AG20443 (cell line): ENCODE results near the gene OXSR1.
"Not testable (repeated sequence)": the region's sequence is repeated elsewhere in the genome, so short reads cannot be mapped to it uniquely, and the experiment has no call there.

Source experiments
- DNase-seq: peaks from one replicate; pipeline ENCODE4 v3.0.0; 2012; ENCODE audit warnings: low spot score, mixed read lengths

Gene OXSR1

DNA sequence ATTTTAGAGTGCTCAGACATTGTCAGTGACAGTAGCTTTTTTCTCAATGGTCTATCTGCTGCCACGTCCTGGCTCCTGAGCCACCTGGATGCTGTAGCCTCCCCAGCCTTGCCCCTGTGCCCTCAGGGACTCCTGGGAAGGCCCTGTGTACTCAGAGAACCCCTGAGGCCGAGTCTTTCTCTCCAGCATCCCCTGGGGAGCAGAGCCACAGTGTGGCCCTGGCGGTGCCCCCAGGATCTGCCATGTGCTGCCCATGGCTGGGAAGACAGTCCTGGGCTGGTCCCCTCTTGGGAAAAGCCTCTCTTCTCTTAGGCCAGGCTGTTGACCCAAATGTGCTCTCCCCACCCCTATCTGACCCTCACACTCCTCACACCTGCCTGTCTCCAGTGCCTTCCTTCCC, 21.8 kb upstream of the OXSR1 start:
- no peak for DNase-seq

DNA sequence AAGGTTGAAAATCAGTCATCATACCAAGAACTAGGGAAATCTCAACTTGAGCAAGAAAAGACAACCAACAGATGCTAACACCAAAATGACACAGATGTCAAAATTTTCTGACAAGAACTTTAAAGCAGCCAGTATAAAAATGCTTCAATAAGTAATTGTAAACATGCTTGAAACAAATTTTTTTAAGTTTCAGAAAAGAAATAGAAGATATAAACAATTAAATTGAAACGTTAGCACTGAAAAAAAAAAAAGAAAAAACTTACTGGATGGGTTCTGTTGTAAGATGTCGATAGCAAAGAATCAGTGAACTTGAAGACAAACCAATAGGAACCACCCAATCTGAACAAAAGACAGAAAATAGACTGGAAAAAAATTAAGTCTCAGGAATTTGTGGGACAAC, 18.8 kb upstream of the OXSR1 start:
- DNase-seq: no peak

DNA sequence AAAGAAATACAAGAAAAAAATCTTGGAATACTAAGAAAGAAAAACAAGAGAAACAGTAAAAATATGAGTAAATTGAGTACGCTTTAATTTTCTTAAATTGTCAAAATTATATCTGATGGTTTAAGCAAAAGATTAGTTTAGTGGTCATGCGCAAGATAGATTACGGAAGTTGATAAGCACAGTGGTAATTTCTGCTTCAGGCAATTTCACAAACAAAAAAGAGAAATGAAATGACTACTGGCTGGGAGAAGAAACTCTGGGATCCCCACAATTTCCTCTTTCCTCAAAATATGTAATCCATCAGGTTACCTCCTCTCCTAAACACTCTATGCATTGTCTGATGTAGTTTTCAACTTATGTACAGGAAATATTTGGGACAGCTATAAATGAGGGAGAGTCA, 17.9 kb upstream of the OXSR1 start:
- DNase-seq: no peak

DNA sequence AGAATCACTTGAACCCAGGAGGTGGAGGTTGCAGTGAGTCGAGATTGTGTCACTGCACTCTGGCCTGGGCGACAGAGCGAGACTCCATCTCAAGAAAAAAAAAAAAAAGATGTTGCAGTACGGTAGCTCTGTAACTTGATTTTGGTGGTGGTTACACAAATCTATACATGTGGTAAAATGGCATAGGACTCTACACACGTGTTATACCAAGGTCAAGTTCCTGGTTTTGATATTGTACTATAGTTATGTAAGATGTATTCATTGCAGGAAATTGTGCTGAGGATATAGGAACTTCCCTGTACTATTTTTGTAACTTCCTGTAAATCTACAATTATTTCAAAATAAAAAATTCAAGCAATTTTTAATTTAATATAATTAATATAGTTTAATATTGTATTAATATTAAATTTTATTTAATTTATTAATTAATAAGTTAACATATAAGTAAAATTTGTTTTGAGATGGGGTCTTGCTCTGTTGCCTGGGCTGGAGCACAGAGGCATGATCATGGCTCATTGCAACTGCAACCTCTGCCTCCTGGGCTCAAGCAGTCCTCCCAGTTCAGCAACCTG, 16.9 kb upstream of the OXSR1 start:
- no peak for DNase-seq

DNA sequence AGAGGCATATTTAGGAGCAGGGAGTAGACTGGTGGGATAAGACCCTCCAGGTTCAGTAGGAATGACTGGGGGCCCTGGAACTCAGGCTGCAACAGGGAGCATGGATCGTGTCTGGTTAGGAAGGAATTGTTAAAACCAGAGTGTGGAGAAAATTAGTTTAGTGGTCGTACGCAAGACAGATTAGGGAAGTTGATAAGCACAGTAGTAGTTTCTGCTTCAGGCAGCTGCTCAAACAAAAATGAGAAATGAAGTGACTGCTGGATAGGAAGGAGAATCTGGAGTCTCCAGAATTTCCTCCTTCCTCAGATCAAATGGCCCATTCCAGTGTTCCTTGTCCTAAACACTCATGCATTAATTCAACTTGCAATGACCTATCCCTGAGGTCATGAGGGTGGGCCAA, 15.6 kb upstream of the OXSR1 start:
- DNase-seq: no peak

DNA sequence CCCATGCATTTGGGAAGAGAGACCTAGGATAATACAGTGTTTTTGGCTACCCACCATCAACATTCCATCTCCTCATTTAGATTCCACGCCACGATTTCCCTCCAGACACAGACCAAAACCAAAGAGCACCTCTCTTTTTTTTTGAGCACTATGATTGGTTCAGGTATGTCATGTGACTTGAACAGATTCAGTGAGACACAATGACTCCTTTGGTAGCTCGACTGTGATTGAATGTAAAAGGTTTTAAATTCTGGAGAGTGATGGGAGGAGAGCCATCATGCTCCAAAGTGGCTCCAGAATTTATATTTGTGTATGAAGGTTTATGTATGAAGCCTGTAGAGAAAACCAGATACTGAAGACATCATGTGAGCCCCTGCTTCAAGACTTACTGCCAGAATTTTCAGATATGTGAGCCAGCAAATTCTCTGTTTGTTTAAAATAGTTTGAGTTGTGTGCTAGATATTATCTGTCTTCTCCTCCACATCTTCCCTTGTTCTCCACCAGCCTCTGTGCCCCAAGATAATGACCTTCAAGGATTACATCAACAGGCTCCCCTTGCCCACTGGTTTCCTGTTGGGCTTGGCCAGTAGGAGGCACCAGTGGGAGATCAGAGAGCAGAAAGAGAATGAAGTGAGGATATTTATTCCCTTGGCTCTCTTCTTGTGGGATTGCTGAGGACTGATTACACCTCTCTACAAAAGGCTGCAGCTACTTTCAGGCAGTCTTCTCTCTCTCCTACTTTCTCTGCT, 14.4 kb upstream of the OXSR1 start:
- DNase-seq: no peak

DNA sequence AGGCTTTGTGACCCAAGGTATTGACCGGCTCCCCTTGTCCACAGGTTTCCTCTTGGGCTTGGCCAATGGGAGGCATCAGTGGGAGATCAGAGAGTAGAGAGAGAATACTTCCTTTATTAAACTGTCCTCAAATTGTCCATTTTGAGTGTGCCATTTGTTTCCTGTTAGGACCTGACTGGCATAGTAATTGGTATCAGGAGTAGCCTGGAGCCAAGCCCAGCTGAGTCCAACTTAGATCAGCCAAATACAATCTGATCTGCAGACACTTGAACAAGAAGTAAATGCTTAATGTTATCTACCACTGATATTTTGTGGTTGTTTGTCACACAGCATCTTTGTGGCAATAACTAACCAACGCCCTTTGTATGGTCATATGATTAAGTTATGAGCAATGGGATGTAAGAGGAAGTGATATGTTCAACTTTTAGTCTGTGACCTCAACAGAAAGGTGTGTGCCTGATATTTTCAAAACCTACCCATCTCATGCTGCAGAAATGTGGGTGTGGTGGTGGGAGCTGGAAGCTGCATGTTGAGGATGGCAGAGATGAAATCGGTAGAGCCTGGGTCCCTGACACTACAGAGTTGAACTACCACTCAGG, 13.6 kb upstream of the OXSR1 start:
- DNase-seq: no peak

DNA sequence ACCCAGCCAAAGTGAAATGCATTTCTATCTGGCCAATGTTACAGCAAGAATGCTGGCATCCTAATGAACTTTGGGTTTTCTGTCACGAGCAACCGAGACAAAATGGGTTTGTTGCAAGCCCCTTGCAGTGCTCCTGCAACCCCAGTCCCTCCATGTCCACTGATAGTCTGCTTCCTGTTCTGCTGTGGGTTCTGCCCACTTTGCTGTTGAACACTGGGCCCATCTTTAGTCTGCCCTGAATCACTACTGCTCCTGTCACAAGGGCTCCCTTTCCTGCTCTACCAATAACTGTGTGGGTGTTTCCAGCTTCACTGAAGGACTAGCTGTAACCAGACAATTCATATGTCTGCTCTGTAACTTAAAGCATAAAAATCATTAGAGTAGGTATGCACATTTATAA, 12.7 kb upstream of the OXSR1 start:
- DNase-seq: no peak

DNA sequence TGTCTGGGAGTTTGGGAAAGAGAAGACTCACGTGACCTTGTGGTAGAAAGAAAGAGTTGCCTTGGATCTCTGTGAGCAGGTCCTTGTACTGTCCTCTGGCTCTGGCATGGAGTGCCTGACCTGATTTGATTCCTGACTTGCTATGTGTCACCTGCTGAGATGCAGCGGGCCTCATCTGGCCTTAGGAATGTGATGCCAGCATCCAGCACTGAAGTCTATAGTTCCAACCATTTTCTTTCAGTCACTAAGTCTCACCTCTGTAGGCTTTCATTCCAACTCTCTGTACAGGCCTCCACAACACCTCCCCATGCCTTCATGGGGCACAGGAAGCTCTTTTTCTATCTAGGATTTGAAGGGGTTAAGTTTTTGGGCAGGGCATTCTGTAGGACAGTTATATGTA, 12.1 kb upstream of the OXSR1 start:
- DNase-seq: no peak

DNA sequence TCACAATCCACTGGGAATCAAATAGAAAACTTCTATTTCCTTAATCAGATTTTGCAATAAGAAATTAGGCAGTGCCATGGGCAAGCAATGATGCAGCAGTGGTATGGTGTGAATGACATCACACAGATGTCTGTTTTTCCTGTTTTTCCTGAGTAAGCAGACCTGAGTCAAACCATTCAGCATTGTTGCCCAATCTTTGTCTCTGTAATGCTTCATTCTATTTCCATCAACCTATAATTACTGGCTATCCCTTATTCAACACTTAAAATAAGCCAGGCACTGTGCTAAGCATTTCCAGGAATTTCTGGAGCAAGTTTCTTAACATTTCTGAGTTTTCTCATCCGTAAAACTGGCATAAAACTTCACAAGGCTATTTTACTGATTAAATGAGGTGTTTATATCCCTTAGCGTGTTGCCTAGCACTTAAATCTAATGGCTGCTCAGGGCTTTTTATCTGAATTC, 11.3 kb upstream of the OXSR1 start:
- DNase-seq: peak; percentile 81

DNA sequence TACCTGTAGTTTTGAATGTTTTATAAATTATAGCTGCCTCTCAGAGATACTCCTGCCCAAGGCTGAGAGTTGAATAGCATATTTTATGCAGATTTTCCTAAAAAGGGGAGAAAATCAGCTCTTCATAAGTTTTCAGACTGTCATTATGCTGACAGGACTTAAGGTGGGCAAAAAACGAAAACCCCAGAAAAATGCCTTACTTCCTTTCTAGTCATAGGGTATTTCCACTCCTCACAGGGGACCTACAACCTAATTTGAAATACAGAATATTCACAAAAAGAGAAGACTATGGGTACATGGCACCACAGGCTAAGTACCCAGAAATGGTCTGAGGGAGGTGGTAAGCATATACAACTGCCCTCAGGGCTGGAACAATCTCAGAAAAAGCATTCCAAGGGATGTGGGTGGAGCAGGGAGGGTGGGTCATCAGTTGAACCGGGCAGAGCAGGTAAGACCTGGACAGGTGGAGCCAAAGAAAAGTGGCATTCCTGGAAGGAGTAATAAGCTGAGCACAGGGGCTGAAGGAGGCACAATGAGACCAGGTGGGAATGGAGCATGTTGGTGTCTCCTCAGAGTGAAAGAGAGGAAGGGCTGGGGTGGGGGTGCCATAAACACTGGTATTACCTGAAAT, 10.6 kb upstream of the OXSR1 start:
- DNase-seq: no peak

DNA sequence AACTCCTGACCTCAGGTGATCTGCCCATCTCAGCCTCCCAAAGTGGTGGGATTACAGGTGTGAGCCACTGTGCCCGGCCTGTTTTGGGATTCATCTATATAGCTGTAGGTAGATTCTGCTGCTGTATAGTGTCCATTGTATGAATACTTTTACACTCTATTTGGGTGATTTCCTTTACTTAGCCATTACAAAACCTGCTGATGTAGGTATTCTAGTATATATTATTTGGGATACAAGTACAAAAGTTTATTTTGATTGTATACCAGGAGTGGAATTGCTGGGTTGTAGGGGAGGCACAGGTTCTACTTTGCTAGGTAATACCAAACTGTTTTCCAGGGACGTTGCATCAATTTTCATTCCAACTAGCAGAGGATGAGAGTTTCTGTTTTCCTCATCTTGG, 9.5 kb upstream of the OXSR1 start:
- DNase-seq: no peak

DNA sequence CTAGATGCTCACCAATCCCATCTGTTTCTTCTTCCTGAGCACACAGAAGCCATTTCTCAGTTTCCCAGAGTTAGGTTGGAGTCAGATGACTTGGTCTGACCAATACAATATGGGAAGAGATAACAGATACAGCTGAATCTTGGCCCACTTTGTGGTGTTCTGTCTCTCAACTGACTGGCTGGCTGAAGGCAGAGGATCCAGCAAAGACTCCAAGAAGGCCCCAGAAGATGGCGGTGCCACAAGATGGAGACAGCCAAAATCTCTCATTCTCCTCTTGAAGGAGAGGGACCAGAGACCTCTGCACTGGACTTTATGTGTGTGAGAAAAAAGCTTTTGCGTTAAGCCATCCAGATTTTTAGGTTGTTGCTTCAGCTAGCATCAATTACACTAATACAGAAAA, 8.2 kb upstream of the OXSR1 start:
- no peak for DNase-seq

DNA sequence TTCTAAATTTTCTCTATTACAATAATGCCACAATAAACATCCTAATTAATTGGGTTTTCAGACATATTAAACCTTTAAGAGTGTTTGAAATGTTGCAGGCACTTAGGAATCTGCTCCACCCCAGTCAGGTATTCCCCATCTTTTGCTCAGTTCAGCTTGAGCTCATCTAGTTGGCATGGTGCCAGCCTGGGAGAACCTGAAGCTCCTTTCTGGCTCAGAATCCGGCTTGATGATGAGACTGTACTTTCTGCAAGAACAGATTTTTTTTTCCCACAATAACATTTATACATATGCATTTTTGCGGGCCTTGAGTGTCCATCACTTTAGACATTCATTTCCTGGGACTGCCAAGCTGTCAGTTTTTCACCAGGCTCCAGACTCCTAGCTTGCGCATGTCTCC, 7.7 kb upstream of the OXSR1 start:
- DNase-seq: no peak

DNA sequence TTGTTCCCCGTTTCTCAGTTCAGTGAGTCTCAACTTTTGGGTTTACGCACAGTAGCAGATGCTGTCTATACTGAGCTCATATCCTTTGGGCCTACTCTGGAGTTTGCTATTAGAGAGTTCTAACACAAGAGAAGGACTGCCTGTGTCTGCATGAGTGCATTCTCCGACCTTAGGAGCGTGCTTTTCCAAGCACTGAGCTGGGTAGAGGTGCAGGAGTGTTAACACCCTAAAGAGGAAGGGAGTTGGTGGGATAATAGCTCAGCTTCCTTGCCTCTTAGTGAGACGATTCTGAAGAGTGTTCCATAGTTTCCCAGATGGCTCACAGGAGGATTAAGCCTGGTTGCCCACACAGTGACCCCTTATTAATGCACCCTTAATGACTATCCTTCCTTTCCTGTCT, 6.9 kb upstream of the OXSR1 start:
- DNase-seq: no peak

DNA sequence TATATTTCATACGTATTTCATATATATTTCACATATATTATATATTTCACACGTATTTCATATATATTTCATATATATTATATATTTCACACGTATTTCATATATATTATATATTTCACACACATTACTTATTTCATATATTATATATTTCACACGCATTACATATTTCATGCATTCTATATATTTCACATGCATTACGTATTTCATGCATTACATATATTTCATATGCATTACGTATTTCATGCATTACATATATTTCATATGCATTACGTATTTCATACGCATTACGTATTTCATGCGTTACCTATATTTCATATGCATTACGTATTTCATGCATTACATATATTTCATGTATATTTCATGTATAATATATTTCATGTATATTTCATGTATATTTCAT, 4.6 kb upstream of the OXSR1 start:
- DNase-seq: not testable (repeated sequence)

DNA sequence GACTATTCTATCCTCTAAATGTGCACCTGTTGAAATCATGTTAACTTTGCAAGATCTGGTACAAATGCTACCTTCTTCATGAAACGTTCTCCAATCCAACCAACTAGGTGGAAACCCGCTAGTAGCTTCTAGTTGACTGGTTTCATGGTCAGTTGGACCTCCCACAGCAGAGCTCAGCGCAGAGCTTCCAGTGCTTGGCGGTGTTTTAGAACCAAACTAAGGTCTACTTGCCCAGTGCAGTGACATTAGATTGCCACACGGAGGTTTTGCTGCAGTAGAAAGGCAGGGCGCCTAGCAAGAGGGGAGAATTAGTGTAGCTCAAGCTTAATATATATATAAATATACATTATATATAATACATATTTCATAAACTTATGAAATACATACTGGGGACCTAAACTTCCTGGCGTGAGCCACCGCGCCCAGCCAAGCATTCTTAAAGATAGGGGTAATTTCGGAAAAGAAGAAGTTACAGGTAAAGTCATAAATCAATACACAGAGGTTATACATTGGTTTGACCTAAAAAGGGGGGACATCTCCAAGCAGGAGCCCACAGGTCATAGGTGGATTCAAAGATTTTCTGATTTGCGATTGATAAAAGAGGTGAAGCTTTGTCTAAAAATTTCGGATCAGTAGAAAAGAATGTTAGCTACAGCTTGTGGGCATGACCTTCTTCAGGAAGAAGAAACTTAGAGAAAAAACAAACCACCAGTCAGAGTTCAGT, 2.1 kb upstream of the OXSR1 start:
- no peak for DNase-seq

DNA sequence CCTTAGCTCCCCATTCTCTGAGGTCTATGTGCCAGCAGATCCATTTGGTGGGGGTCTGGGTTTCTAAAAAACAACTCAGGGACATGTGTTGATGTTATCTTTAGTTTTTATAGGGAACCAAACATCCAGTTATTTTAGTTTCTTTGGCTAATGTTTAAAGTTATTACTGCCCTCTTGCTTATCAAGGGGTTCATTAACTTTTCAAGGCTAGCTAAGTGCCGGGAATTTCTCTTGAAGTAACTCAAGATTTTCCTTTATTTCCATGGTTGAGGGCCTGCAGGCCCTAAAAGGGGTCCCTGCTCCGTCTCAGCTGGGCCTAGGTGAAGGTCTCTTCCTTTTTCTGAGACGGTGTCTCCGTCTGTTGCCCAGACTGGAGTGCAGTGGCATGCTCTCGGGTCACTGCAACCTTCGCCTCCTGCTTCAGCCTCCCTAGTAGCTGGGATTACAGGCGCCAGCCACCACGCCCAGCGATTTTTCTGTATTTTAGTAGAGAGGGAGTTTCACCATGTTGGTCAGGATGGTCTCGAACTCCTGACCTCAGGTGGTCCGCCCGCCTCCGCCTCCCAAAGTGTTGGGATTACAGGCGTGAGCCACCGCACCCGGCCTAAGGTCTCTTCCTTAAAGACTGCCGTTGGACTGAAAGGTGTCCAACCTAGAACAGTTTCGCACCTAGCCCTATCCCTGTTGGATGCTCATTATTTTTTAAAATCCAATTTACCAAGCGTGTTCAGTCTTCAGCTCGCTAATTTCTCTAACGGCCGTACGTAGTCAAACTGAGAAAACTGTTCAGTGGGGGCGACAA, 1.3 kb upstream of the OXSR1 start:
- no peak for DNase-seq

DNA sequence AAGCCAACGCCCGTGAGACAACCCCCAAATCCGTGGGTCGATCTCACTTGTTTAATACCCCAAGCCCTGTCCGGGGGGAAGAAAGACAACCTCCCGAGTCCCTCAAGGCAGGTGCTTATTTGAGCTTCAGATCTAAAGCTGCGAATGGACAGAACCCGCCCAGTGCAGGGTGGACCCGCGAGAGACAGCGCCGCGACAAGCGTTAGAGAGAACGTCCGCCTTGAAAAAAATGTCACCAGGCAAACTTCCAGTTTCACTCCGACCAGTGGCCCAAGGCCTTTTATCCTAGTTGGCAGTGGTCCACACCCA, 740 bp upstream of the OXSR1 start:
- DNase-seq: no peak

DNA sequence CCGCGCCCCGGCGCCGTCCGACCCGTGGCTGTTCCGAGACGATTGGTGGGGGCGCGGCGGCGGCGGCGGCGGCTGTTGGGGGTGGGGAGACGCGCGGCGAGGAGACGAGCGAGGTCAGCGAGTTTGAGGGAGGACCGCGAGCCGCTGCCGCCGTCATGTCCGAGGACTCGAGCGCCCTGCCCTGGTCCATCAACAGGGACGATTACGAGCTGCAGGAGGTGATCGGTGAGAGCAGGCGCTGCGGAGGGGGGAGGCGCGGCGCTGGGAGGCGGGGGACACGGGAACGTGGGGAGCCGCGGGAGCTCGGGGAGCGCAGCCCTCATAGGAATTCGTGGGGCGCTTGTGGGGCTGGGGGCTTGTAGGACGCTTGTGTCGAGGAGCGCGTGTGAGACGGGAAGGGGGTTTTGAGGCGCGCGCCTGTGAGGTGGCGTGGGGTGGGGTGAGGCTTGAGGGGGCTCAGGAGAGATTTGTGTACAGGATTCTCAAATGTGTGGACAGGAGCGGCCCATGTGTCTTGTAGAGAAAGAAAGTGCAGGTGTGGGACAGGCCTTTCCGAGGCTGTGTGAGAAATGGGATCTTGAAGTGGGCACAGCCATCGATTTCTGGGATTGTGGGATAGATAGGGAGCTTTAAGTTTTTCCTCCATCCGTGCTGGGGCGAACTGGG, 518 bp downstream of the OXSR1 start:
- peak; percentile 69 for DNase-seq

DNA sequence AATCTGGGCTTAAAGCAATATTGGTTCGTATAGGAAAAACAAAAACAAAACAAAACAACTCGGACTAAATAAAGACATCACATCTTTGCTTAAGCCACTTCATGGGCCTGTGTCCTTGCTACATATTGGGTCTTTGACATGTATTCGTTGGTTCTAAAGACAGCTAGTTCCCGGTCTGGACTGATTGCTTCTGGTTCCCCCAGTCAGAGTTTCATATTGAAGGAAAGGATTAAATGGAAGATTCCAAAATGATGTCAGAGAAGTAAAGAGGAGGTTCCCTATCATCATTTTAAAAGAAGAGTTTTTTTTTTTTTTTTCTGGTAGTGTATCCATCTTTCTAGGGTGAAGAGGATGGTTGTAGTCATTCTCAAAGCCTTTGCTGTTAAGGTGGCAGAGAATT, 2.3 kb downstream of the OXSR1 start:
- DNase-seq: no peak
